SJCRH30 (cell line): Measurements from ENCODE around the gene PNLDC1. TPM values are rescaled to one million over a fixed set of nuclear protein-coding genes. Genes with fewer than 3 reads are reported as not detected.
A peak's percentile ranks its signal among the peaks of the same experiment; 100 is the strongest.
"Not testable (repeated sequence)": the region's sequence is repeated elsewhere in the genome, so short reads cannot be mapped to it uniquely, and the experiment has no call there.

ENCODE experiments used
- DNase-seq, 2 experiments: peaks; one replicate each; pipeline ENCODE4 v3.0.0-alpha.2; 2015 to 2020
- H3K27ac ChIP-seq: fragments of 250-450 bp; sonication (Bioruptor Pico); 2 replicates; pipeline ENCODE4 v1.5.1; 2020; ENCODE audit warnings: mild to moderate bottlenecking, moderate library complexity
- H3K27me3 ChIP-seq: fragments of 250-450 bp; sonication (Bioruptor Pico); 2 replicates; pipeline ENCODE4 v1.5.1; 2020; ENCODE audit warnings: mild to moderate bottlenecking, moderate library complexity
- H3K36me3 ChIP-seq: fragments of 250-450 bp; sonication (Bioruptor Pico); 2 replicates; pipeline ENCODE4 v1.5.1; 2020; ENCODE audit warnings: mild to moderate bottlenecking, moderate library complexity
- H3K4me1 ChIP-seq: fragments of 250-450 bp; sonication (Bioruptor Pico); 2 replicates; pipeline ENCODE4 v1.5.1; 2020; ENCODE audit warnings: mild to moderate bottlenecking, moderate library complexity
- H3K4me3 ChIP-seq: fragments of 250-450 bp; sonication (Bioruptor Pico); 2 replicates; pipeline ENCODE4 v1.5.1; 2020; ENCODE audit warnings: mild to moderate bottlenecking, moderate library complexity
- H3K9me3 ChIP-seq: fragments of 250-450 bp; sonication (Bioruptor Pico); replicated peaks from 2 replicates; pipeline ENCODE4 v1.5.1; 2020; ENCODE audit warnings: mild to moderate bottlenecking, moderate library complexity
- total RNA-seq: library from RNA; depleted of rRNA; stranded (reverse); fragments of >200 nt; shearing (Covaris generic); gene quantifications from 2 replicates; pipeline ENCODE4 v1.2.3, GENCODE V29; 2014

PNLDC1 gene
- total RNA-seq, 1 experiment from 2014 or later, result not detected

GRCh38 chr6:159766906-159767305, 33.2 kb upstream of the PNLDC1 start:
- no peak overlapping the region for H3K27ac ChIP-seq
- no peak for DNase-seq
- H3K9me3 ChIP-seq, result no peaks in the 10 kb centered on the region
- H3K4me1 ChIP-seq, result 0 out of 2 replicates have a peak, but pooled peaks cover 3% of the 10 kb centered on the region
- H3K27me3 ChIP-seq, result no peaks in the 10 kb centered on the region
- peaks cover 86% of the 10 kb centered on the region for H3K36me3 ChIP-seq
- H3K4me3 ChIP-seq, result no peak overlapping the region

- H3K9me3 ChIP-seq, result no peaks in the 10 kb centered on the region
- peaks cover 91% of the 10 kb centered on the region for H3K36me3 ChIP-seq
- no peak overlapping the region for H3K4me3 ChIP-seq
- no peaks in the 10 kb centered on the region for H3K27me3 ChIP-seq
- no peak for DNase-seq
- no peaks in the 10 kb centered on the region for H3K4me1 ChIP-seq
- H3K27ac ChIP-seq, result no peak overlapping the region
These were observed 30.6 kb upstream of the PNLDC1 start for GRCh38 chr6:159769470-159769869.

- Histone ChIP-seq H3K4me1 (no peaks in the 10 kb centered on the region), H3K27me3 (no peaks in the 10 kb centered on the region), H3K27ac (no peak overlapping the region), H3K36me3 (peaks cover 78% of the 10 kb centered on the region), H3K4me3 (no peak overlapping the region), H3K9me3 (no peaks in the 10 kb centered on the region)
- DNase-seq, result no peak
These were observed 27.9 kb upstream of the PNLDC1 start for GRCh38 chr6:159772196-159772595.

GRCh38 chr6:159777240-159777904, 22.7 kb upstream of the PNLDC1 start:
- DNase-seq, result no peak
- no peaks in the 10 kb centered on the region for H3K27me3 ChIP-seq
- H3K36me3 ChIP-seq, result peaks cover 77% of the 10 kb centered on the region
- no peaks in the 10 kb centered on the region for H3K4me1 ChIP-seq
- H3K27ac ChIP-seq, result no peak overlapping the region
- no peak overlapping the region for H3K4me3 ChIP-seq
- no peaks in the 10 kb centered on the region for H3K9me3 ChIP-seq

- peaks cover 80% of the 10 kb centered on the region for H3K36me3 ChIP-seq
- H3K4me3 ChIP-seq, result no peak overlapping the region
- H3K4me1 ChIP-seq, result no peaks in the 10 kb centered on the region
- H3K27ac ChIP-seq, result no peak overlapping the region
- no peak for DNase-seq
- no peaks in the 10 kb centered on the region for H3K27me3 ChIP-seq
- no peaks in the 10 kb centered on the region for H3K9me3 ChIP-seq
These were observed 21.9 kb upstream of the PNLDC1 start for GRCh38 chr6:159778131-159778530.

GRCh38 chr6:159778542-159779103, 21.5 kb upstream of the PNLDC1 start:
- no peaks in the 10 kb centered on the region for H3K4me1 ChIP-seq
- H3K4me3 ChIP-seq, result no peak overlapping the region
- no peaks in the 10 kb centered on the region for H3K27me3 ChIP-seq
- H3K36me3 ChIP-seq, result peaks cover 78% of the 10 kb centered on the region
- DNase-seq, result no peak
- H3K27ac ChIP-seq, result no peak overlapping the region
- no peaks in the 10 kb centered on the region for H3K9me3 ChIP-seq

- Histone ChIP-seq H3K27ac (peak overlapping the region; percentile 77), H3K36me3 (peaks cover 57% of the 10 kb centered on the region), H3K27me3 (no peaks in the 10 kb centered on the region), H3K4me3 (peak overlapping the region; percentile 83), H3K4me1 (peaks cover 14% of the 10 kb centered on the region), H3K9me3 (no peaks in the 10 kb centered on the region)
- peak in 1 of 2 experiments; percentile 35 for DNase-seq
These were observed 11.8 kb upstream of the PNLDC1 start for GRCh38 chr6:159788276-159788675.

- DNase-seq, result peak; percentile 39 to 52
- no peaks in the 10 kb centered on the region for H3K27me3 ChIP-seq
- no peaks in the 10 kb centered on the region for H3K9me3 ChIP-seq
- H3K36me3 ChIP-seq, result peaks cover 52% of the 10 kb centered on the region
- H3K4me3 ChIP-seq, result peak overlapping the region; percentile 83
- peaks cover 14% of the 10 kb centered on the region for H3K4me1 ChIP-seq
- peak overlapping the region; percentile 77 for H3K27ac ChIP-seq
These were observed 11.2 kb upstream of the PNLDC1 start for GRCh38 chr6:159788753-159789376.

- Histone ChIP-seq H3K27ac (peak within 1 kb of the TSS; percentile 77), H3K4me3 (peak within 1 kb of the TSS; percentile 83), H3K27me3 (no peaks in the 10 kb centered on the region), H3K9me3 (no peaks in the 10 kb centered on the region), H3K4me1 (peaks cover 14% of the 10 kb centered on the region), H3K36me3 (peaks cover 54% of the 10 kb centered on the region)
- peak; percentile 100 for DNase-seq
These were observed 10.5 kb upstream of the PNLDC1 start, which contains the start of gene TCP1 for GRCh38 chr6:159789377-159790148. TSS of gene TCP1 (minus strand) at chr6:159789602. CDS start at chr6:159789468, 134 bp downstream.

- Histone ChIP-seq H3K4me3 (peak within 1 kb of the TSS; percentile 83), H3K9me3 (no peaks in the 10 kb centered on the region), H3K27ac (peak within 1 kb of the TSS; percentile 77), H3K27me3 (no peaks in the 10 kb centered on the region), H3K36me3 (peaks cover 46% of the 10 kb centered on the region), H3K4me1 (peaks cover 14% of the 10 kb centered on the region)
- peak; percentile 97 to 99 for DNase-seq
These were observed 9.7 kb upstream of the PNLDC1 start, which contains the start of gene MRPL18 for GRCh38 chr6:159790149-159790955. TSS of gene MRPL18 (plus strand) at chr6:159790467. CDS start at chr6:159790588, 121 bp downstream.

GRCh38 chr6:159790956-159791598, 9.0 kb upstream of the PNLDC1 start:
- Histone ChIP-seq H3K9me3 (no peaks in the 10 kb centered on the region), H3K27ac (peak overlapping the region; percentile 77), H3K27me3 (no peaks in the 10 kb centered on the region), H3K4me3 (peak overlapping the region; percentile 83), H3K4me1 (peaks cover 14% of the 10 kb centered on the region), H3K36me3 (peaks cover 39% of the 10 kb centered on the region)
- no peak for DNase-seq

GRCh38 chr6:159794976-159795375, 5.1 kb upstream of the PNLDC1 start:
- not testable (repeated sequence) for H3K27ac ChIP-seq, H3K9me3 ChIP-seq, DNase-seq, H3K4me1 ChIP-seq, H3K4me3 ChIP-seq, H3K27me3 ChIP-seq
- H3K36me3 ChIP-seq, result peaks cover 43% of the 10 kb centered on the region

- Histone ChIP-seq H3K4me1 (no peaks in the 10 kb centered on the region), H3K4me3 (no peak overlapping the region), H3K27ac (no peak overlapping the region), H3K27me3 (no peaks in the 10 kb centered on the region), H3K36me3 (peaks cover 35% of the 10 kb centered on the region), H3K9me3 (no peaks in the 10 kb centered on the region)
- DNase-seq, result no peak
These were observed 2.5 kb upstream of the PNLDC1 start for GRCh38 chr6:159797554-159797953.

GRCh38 chr6:159801935-159802334, 1.9 kb downstream of the PNLDC1 start:
- DNase-seq, result no peak
- H3K9me3 ChIP-seq, result no peaks in the 10 kb centered on the region

More at GRCh38 chr6:159801935-159802334, 1.9 kb downstream of the PNLDC1 start:
- no peak overlapping the region for H3K4me3 ChIP-seq
- no peaks in the 10 kb centered on the region for H3K4me1 ChIP-seq
- H3K27me3 ChIP-seq, result no peaks in the 10 kb centered on the region
- no peak overlapping the region for H3K27ac ChIP-seq
- H3K36me3 ChIP-seq, result peaks cover 21% of the 10 kb centered on the region
